H4 (cell line): Measurements from ENCODE around the gene TMEM156. TPM values are rescaled to one million over a fixed set of nuclear protein-coding genes. Genes with fewer than 3 reads are reported as not detected.
"Not testable (repeated sequence)": the region's sequence is repeated elsewhere in the genome, so short reads cannot be mapped to it uniquely, and the experiment has no call there.

ENCODE experiments used
- DNase-seq: peaks from one replicate; pipeline ENCODE4 v3.0.0-alpha.2; 2015; ENCODE audit warnings: low spot score
- total RNA-seq: library from RNA; depleted of rRNA; stranded (reverse); fragments of >200 nt; shearing (Covaris generic); gene quantifications from 2 replicates; pipeline ENCODE4 v1.2.3, GENCODE V29; 2014

The TMEM156 gene
- total RNA-seq, 1 experiment from 2014 or later, result 1.3 TPM

DNA sequence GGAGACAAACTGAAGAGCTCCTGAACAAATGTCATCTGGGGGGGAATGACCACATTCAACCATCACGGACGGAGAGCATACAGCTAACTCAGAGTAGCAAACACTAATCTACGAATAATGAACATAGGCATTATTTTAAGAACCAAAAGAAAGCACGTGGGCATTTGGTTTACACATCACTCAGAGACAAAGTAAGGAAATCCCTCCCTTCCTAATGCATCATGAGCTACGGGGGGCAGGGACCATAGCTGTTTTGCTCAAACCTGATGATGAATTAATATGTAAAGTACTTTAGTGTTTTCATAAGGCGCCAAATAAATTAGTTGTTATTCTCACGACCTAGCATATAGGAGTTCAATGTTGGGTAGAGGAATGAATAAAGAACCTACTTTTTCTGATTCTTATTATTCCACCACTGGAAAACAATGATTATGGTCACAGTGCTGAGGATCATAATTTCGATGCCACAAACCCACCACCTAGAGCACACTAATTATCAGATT is 11.7 kb upstream of the TMEM156 start:
- DNase-seq, result peak; percentile 46

- peak; percentile 52 for DNase-seq
Measured at GRCh38 chr4:39043058-39043860, 11.1 kb upstream of the TMEM156 start.

- DNase-seq, result no peak
Measured at GRCh38 chr4:39042366-39042765, 10.2 kb upstream of the TMEM156 start.

DNA sequence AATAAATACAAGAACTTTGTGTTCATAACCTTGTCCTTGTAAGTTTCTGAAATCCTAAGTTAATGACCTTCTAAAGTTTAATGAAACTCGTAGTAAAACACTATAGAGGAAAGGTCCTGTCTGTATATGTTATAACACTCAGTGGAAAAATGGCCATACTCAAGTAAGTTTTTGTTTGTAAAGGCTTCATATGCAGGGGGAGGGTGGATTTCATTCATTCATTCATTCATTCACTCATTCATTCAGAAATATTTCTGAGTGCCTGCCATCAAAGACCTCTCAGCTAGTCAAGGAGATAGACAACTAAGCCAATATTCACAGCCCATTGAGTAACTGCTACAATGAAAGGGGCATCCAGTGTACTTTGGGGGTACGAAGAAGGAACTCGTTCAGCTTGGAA is 6.9 kb upstream of the TMEM156 start:
- DNase-seq, result no peak

GRCh38 chr4:39037941-39038340 is 5.7 kb upstream of the TMEM156 start:
- DNase-seq, result peak; percentile 17

DNA sequence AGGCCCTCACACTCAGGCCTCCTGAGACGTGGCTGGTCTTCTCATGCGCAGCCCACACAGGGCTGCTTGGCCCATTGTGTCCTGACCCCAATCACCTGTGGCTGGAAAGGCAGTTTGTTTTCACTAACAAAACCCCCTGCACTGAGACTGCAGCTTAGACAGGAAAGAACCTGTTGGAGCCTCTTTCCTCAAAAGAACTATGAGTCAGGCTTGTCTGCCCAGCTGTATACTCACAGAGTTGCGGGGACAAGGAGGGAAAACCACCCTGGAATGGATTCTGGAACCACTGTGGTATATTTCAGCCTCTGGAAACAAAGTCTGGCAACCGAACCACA is 5.2 kb upstream of the TMEM156 start:
- peak; percentile 77 for DNase-seq

DNA sequence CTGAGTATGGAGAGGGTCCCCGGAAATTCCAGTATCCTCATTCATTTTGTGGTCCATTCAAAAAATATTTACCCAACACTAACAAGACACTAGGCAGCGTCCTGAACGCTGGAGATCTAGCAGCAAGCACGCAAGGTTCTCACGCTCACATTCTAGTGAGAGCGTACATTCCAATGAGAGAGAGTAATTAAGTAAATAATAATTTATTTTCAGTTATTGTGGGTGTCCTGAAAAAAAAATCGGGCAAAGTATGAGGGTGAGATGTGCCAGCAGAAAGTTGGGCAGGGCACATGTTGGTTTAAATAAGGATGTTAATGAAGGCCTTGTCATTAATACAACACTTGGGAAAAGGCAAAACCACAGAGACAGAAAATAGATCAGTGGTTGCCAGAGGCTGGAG is 4.0 kb upstream of the TMEM156 start:
- DNase-seq, result peak; percentile 59

DNA sequence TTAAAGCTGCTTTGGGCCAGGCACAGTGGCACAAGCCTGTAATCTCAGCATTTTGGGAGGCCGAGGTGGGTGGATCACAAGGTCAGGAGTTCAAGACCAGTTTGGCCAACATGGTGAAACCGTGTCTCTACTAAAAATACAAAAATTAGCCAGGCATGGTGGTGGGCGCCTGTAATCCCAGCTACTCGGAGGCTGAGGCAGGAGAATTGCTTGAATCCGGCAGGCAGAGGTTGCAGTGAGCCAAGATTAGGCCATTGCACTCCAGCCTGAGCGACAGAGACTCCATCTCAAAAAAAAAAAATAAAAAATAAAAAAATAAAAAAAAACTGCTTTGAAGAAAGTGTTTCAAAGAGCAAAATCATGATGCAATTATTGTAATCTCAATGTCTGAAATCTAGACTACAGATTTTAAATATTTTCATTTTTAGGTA is 604 bp downstream of the TMEM156 start:
- not testable (repeated sequence) for DNase-seq

GRCh38 chr4:39030725-39031124 is 1.5 kb downstream of the TMEM156 start:
- DNase-seq, result no peak

DNA sequence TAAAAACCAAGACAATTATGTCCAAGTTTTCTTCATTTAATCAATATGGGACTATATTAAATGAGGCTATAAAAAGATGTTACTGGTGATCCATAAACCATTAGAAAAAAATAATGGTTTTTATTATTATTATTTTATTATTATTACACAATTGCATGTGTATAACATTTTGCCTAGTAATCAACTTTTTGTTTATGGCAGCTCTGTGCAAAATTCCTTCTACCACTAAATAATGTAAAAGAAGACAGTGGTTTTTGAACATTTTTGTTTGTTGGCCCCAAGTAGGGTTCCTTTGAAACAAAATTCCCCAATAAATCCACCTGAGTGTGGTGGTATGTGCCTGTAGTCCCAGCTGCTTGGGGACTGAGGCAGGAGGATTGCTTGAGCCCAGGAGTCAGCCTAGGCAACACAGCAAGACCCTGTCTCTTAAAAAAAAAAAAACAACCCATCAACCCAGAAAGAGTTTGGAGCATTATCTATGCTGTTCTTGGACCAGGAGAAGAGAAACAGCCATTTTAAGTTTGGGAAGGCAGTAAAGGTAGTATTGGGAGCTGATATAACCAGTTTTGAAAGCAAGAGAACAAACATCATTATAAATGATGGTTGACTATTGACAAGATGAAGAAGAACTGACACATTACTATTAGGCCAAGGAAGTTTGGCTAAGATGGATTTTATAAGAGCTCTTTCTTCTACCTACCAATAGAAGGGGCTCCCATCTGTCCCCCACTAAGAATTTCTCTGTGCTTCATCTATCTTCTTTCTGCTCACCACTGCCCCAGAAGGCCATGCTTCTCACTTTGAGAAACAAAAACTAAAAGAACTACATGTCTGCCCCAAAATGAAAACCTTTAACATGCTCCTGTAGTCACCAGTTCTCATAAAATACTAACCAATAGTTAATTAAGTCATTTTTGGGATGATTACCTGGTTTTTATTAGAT is 2.2 kb downstream of the TMEM156 start:
- no peak for DNase-seq

GRCh38 chr4:39026096-39026495 is 6.1 kb downstream of the TMEM156 start:
- DNase-seq, result no peak

- DNase-seq, result no peak
Measured at GRCh38 chr4:39025552-39026085, 6.6 kb downstream of the TMEM156 start.

GRCh38 chr4:39024311-39024865 is 7.8 kb downstream of the TMEM156 start:
- DNase-seq, result no peak

GRCh38 chr4:39023059-39023458 is 9.2 kb downstream of the TMEM156 start:
- DNase-seq, result no peak

- no peak for DNase-seq
Measured at GRCh38 chr4:39022241-39022640, 10.0 kb downstream of the TMEM156 start.

- DNase-seq, result no peak
Measured at GRCh38 chr4:39021631-39022030, 10.6 kb downstream of the TMEM156 start.

- DNase-seq, result no peak
Measured at GRCh38 chr4:39020130-39020529, 12.1 kb downstream of the TMEM156 start.

- DNase-seq, result no peak
Measured at GRCh38 chr4:39014028-39014427, 18.2 kb downstream of the TMEM156 start.

- no peak for DNase-seq
Measured at GRCh38 chr4:39004758-39005157, 27.5 kb downstream of the TMEM156 start.

- DNase-seq, result not testable (repeated sequence)
Measured at GRCh38 chr4:39002058-39002457, 30.2 kb downstream of the TMEM156 start.

DNA sequence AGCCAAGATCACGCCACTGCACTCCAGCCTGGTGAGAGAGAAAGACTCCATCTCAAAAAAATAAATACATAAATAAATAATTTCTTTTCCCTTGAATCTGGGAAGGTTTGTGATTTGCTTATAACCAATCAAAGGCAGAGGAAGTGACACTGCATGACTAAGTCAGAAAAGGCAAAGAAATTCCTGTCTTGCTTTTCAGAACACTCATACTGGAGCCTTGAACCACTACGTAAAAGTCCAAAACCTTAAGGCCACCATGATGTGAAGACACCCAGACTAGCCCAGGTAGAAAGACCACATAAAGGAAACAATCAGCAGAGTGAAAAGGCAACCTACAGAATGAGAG is 36.6 kb downstream of the TMEM156 start:
- no peak for DNase-seq

DNA sequence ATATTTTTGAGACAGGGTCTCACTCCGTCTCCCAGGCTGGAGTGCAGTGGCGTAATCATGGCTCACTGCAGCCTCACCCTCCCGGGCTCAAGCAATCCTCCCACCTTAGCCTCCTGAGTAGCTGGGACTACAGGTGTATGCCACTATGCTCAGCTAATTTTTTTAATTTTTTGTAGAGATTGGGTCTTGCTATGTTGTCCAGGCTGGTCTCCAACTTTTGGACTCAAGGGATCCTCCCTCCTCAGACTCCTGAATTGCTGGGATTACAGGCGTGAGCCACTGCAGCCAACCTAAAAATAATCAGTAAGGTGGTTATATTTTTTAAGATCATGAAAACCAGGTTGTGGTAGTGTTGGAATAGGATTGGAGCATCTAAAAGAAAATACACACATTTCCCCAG is 38.1 kb downstream of the TMEM156 start:
- no peak for DNase-seq
